Ramos (cell line): ENCODE results near the gene TPCN2.

Experiments used
- in situ Hi-C: fragments of 300-500 bp; cut with MboI; formaldehyde crosslinking; loops from one replicate; pipeline ENCODE4 v1.14.3; 2022; ENCODE audit warnings: low sequenced_read_pairs; ENCODE audit not compliant: unreplicated experiment

Gene TPCN2

DNA sequence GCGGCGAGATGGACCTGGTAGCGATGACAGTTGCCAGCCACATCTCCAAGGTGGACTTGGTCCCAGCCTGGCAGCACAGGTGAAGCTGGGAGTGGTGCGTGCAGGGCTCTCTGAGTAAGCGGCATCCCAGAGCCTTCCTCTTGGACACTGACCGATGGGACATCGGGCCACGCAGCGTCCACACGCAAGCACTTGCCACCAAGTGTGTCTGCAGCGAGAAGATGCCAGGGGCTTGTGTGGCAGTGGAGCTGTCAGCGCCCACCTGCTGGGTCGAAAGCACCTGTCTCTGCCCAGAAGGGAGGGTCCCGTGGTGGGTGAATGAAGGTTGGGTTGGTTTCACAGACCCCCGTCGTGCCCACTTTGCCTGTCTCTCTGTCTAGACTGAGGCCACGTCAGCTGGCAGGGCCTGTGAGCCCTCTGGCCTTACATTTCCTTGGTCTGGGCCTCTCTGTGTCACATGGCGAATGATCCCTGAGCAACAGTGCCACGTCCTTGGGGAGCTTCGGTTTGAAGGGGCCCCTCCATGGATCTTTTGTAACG lies 56.2 kb downstream of the TPCN2 start:
- in situ Hi-C loops, result loop anchor here (5.0 kb wide), 1 partner anchor 537 kb away; the partner anchor contains the start of gene CCND1

DNA sequence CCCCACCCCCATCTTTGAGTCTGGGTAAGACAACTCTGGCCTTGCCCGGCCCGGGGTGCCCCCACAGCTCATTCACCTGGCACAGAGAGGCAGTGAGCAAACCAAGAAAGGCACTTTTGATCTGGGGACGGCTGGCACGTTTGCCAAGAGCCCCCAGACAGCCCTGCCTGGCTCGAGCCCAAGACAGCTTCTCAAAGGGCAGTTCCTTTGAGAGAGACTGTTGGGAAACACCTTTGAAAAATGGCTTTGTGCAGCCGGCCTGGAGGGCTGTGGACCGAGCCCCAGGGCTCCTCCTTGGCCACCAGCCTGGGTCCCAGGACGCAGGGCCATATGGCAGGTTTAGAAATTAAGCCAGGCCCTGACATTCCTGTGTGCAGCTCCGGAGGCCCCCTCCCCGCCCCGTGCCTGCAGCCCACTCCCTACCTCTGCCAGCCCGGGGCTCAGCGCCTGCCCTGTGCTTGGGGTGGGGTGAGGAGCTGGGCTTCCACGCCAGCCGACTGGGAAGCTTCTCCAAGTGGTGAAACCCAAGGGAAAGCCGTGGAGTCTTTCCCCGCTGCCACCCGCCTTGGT lies 56.8 kb downstream of the TPCN2 start:
- in situ Hi-C loops, result loop anchor here (5.0 kb wide), 1 partner anchor 537 kb away; the partner anchor contains the start of gene CCND1

DNA sequence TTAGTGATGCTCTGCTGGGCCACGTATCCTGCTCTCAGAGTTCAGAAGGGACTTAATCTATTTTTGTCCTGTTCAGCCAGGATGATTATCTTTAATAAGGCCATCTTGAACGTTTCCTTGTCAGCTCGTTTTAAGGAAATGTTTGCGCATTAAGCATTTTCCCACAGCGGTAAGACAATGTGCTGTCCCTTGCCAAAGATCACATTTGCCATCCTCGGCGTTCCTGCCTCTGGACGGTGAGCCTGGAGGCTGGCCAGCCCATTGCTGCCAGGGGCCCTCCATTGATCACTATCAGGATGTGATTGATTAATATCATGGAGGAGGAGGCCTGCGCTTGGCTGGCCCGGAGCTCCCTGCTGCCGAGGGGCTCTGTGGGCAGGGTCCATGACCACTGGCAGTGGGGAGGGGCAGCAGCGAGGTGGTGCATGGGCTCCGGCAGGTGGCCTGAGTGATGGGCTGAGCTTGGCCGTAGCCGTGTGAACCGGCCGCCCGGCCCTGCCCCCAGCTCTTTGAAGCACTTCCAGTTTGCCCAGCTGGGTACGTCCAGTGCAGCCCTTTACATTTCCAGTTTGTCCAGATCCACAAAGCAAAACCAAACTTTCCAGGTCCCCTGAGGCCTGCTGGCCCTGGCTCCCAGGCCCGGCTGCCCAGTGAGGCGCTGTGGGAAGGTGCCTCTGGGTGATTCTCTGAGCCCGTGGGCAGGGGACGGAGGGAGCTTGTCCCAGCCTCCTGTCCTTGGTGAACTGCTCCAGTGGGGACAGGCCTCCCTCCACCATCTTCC lies 57.5 kb downstream of the TPCN2 start:
- in situ Hi-C loops, result loop anchor here (5.0 kb wide), 1 partner anchor 536 kb away; the partner anchor contains the start of gene CCND1

DNA sequence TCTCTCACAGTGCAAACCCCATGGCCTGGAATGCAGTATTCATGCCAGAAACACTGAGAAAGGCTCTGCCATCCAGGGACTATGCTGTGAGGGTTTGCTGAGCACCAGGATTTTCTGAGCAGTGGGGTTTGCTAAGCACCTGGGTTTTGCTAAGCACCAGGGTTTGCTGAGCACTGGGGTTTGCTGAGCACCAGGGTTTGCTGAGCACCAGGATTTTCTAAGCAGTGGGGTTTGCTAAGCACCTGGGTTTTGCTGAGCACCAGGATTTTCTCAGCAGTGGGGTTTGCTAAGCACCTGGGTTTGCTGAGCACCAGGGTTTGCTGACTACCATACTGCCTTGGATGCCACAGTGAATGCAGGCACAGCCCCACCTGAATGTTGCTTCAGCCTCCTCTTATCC lies 58.7 kb downstream of the TPCN2 start:
- in situ Hi-C loops, result loop anchor here (5.0 kb wide), 1 partner anchor 535 kb away; the partner anchor contains the start of gene CCND1

DNA sequence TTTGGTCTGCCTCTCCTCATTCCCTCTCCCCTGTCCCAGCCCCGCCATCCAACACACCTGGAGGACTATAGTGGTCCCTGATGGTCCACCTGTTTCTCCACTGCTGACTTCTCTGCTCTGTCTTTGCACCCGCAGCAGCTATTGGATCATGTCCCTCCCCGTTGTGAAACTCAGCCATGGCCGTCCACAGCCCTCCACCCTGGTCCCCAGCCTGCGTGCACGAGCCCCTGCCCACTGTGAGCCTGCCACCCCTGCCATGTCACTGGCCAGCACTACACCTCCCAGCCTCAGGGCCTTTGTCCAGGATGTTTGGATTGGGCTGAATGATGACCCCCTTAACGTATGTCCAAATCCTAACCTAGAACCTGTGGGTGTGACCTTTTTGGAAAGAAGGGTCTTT lies 59.3 kb downstream of the TPCN2 start:
- in situ Hi-C loops, result loop anchor here (5.0 kb wide), 1 partner anchor 534 kb away; the partner anchor contains the start of gene CCND1

DNA sequence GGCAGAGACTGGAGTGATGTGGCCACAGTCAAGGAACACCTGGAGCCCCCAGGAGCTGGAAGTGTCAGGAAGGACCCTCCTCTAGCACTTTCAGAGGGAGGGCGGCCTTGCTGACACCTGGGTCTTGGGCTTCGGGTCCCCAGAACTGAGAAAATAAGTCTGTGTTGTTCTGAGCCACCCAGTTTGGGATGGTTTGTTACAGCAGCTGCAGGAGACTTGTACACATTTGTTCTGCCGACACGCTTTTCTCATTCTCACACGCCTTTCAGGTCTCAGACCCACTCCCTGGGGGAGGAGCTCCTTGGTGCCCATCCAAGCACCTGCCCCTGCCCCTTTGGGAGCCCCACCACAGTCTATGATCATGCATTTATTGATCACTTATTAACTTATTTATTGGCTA lies 59.8 kb downstream of the TPCN2 start:
- in situ Hi-C loops, result loop anchor here (5.0 kb wide), 1 partner anchor 534 kb away; the partner anchor contains the start of gene CCND1

DNA sequence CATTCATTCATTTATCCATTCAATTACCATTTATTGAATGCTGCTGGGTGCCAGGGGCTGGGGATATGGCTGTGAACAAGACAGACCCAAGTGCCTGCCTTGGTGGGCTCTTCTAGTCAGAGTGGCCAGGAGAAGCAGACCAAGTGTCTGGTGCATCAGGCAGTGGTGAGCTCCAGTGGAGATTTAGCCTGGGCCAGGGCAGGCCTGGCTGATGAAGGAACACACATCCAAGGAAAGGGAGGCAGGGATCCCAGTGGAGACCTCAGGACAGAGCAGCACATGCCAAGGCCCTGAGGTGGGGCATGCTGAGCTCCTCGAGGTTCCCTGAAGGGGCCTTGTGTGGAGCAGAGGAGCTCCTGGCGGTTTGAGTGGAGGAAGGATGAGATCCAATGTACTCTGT lies 60.4 kb downstream of the TPCN2 start:
- in situ Hi-C loops, result loop anchor here (5.0 kb wide), 1 partner anchor 533 kb away; the partner anchor contains the start of gene CCND1

DNA sequence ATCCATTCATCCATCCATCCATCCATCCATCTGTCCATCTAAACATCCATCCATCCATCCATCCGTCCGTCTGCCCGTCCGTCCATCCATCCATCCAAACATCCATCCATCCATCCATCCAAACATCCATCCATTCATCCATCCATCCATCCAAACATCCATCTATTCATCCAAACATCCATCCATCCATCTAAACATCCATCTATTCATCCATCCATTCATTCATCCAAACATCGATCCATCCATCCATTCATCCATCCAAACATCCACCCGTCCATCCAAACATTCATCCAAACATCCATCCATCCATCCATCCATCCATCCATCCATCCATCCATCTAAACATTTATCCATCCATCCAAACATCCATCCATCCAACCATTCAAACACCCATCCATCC lies 61.7 kb downstream of the TPCN2 start:
- in situ Hi-C loops, result no loop called here

DNA sequence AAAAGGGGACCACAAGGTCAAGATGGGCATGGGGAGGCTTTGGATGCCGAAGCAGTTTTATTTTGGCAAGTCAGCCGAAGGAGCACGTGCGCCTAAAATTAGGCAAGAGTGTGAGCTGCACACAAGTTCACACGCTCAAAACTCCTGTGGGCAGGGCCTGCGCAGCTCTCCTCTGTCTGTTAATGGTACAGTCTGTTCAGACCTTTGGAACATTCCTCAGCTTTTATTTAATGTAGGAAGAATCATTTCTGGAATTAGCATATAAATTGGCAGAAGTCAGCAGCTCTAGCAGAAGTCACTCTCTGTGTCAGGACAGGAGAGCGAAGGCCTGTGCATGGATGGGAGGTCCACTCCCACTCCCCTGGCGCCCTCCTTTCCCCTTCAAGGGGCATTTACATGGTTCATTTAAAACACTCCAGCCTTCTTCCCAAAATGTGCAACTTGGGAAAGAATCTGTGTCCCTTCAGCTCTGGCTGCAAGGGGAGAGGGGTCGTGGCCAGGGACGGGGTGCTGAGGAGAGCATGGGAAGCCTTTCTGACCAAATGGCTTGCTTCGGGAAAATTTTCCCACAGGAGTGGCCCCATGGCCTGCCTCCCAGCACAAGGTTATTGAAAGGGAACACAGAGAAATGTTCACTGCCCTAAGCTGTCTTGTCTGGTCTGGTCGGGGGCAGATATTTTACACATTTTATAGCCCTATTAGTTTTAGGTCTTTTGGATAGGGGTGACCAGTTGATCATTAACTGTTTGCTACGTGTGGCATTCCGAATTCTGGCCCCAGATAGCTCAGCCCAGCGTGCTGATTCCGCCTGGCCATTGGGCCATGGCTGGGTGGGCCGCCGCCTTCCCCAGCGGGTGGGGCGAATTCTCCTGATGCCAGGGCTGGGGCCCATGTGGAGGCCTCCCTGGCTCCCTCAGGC lies 63.2 kb downstream of the TPCN2 start:
- in situ Hi-C loops, result no loop called here

DNA sequence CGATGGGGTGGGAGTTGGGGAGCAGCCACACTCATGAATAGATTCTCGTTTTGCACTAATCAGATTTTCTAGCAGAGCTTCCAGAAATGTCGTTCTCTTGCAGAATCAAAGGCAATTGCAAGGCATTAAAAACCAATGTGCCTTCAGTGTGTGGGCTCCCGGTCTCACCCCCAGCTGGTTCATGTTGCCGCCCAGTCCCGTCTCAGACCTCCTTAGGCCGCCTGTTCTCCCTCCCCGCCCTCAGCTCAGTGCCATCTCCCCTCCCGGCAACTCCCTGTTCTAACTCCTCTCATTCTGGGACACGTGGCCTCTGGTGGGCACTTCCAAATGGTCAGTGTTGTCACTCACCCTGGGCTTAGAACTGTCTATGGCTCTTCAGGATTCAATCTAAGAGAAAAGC lies 64.5 kb downstream of the TPCN2 start:
- in situ Hi-C loops, result no loop called here

DNA sequence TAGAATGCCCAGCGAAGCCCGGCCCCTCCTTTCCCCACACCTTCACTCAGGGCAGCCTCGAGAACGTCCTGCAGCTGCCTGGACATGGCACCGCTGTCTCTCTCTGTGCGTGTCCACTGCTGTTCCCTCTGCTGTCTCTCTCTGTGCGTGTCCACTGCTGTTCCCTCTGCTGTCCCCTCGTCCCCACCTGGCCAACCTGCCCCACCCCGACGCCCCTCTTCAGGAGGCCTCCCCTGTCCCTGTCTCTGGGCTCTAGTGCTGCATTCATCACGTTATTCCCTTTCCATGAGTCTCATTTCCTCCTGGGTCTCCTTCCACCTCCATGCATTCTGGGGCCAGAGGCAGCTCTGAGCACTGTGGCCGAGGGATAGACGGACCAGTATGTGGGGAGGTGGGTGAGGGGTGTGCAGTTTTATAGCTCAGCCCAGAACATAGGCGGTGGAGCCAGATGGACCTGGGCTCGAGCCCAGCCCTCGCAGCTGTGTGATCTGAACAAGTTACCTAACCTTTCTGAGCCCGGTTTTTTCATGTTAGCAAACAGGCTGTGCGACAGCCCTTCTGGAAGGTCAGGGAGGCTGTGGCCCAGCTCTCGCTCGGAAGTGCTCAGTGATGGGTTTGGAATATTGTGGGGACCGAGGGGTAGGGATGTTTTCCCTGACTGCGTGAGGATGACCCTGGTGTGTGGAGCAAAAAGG lies 65.1 kb downstream of the TPCN2 start:
- in situ Hi-C loops, result no loop called here

DNA sequence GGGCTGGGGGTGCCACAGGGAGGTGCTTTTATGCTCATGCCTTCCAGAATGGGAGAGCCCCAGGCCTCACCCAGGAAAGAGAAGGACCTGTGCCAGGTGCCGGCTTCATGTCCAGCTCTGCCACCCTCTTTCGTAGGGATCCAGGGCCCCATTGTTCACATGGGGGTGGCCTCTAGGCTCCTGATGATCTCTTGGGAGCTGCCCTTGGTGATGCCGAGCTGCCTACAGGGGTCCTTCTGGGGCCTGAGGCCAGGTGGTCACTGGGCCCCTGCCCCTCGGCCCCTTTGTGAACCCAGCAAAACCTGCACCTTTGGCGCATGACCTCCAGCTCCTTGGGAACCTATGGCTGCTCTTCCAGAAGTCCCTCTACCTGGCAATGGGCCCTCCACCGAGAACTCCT lies 65.6 kb downstream of the TPCN2 start:
- in situ Hi-C loops, result no loop called here

DNA sequence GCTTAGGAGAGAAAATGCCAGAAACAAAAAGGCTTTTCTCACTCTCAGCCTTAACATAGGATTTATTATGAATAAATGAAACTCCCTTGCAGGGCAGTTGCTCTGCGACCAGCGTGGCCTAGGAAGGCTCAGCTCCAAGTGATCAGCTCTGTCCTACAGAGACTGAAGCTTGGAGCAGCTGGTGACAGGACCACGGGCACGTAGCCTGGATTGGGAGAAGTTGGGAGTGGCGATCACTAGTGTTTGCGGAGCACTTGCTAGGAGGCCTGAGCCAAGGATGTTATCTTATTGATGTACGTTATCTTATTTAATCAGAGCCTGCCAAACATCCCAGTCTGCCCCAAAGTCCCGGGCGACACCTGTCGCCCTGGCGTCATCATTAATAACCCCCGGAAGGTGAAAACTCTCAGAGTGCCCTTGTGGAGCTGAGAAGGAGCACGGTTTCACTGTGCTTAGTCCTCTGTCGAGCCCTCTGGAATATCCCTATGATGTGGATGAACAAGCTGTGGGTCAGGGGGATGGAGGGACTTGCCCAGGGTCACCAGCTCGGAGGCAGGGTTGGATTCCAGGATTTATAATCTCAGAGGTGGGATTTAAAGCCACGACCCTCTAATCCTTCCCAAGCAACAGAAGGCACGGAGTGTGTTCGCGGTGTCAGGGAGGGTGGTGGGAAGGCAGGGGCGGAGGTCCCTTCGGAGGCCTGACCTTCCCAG lies 66.2 kb downstream of the TPCN2 start:
- in situ Hi-C loops, result no loop called here

DNA sequence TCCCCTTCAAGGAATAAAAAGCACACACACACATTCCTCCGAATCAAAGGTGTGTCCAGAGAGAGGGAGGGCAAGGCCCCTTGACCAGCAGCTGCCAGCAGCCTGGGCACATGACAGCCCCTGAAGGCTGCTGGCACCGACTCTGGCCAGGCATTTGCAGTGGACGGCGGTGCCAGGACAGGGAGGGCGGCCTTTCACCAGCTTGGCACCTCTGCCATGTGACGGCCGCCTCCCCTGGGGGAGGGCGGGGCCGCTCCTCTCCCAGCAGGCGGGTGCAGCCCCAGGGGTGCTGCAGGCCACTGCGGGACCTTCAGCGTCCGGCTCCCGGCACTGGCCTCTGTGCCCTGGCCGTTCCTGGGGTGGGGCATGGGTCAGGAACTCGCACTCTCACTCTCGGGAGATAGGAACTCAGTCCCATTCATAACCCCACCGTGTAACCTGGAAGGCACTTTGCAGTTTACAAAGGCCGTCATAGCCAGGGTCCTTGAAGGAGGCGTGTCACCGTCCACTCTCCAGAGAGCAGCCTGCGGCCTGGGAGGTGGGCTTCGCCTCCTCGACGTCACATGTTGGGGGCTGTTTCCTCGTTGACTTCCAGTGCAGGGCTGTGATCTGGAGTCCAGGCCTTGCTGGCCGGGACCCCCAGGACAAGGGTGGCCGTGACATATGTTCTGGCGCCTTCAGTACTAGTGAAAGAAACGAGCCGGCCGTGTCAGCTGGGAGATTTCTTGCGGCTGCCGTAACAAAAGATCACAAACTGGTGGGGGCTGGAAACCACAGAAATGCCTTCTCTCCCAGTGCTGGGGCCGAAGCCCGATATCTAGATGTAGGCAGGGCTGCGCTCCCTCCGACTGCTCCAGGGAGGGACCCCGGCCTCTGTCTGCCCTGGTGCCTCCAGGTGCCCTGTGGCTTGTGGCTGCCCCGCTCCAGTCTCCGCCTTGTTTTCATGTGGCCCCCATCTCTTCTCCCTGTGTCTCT lies 67.1 kb downstream of the TPCN2 start:
- in situ Hi-C loops, result no loop called here

DNA sequence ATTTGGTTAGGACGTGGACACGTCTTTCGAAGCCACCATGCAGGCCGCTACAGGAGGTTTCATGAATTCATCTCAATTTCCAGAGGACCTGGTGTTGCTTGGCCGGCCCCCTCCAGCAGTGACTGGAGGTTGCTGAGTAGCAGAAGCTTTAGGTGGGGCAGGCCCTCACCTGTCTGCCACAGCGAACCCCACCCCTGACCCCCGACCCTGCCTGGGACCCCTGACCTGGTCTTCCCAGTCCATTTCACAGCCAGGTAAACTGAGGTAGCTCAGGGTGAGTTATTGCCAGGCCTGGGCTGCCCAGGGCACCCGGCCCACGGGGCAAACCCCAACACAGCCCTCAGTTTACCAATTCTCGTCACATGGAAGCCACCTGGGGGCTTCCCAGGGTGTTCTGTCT lies 67.9 kb downstream of the TPCN2 start:
- in situ Hi-C loops, result no loop called here

DNA sequence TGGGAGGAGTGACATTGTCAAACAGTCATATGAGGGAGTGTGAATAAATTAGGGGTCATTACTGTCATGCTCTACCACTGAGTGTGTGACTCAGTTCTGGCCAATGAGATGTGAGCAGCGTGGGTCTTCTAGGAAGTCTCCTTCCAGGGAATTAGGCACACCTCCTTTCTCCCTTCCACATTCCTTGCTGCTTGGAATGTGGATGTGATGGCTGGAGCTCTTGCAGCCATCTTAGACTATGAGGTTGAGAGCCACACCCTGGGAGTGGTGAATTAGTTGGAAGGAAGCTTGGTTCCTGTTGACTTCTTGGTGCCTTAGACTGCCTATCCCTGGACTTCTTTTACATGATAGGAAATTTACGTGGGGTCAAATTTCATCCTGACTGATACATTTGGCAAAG lies 70.5 kb downstream of the TPCN2 start:
- in situ Hi-C loops, result no loop called here

DNA sequence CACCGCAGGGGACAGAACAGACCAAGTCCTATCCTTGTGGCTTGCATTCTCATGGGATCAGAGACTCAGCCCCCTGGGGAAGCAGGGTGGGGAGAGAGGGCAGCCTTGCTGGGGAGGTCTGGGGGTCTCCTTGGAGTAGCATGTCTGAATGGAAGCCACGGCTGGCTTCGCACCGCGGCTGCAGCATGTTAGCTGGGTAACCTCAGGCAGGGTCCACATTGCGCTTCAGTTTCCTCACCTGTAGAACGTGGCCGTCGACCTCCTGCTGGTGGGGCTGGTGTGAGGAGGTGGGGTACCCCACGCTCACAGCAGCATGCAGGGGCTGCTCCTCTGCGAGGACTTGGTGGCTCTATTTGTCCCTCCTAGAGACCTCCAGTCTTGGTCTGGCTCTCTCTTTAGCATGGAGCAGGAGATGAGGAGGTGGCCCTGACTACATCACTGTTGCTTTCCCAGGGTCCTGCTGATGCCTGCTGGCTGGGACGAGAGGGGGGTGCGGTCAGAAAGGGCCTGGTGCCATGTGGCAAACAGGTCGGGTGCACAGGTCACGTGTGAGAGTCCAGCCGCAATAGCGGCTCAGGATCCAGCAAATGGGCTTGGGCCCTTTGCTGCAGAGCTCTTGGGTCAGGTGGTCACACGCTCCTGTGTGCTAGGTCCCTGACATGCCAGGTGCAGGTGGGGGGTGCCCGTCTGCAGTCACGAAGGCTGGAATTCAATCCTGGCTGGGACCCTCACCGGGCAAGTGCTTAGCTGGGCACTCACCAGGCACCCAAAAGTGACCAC lies 71.6 kb downstream of the TPCN2 start:
- in situ Hi-C loops, result no loop called here
